Endothelial cell of umbilical vein (primary cell): Measurements from ENCODE around the gene PPM1H.
A peak's percentile ranks its signal among the peaks of the same experiment; 100 is the strongest.

Source experiments
- POLR2A ChIP-seq: IDR thresholded peaks from 2 replicates; pipeline ENCODE4 v1.6.1; 2012; ENCODE audit warnings: low read depth, mild to moderate bottlenecking, control low read depth, low read length
- TF ChIP-seq, protein P1 (sequence below), 2 donors: IDR thresholded peaks; 1 replicate in 1 of 2; 2 replicates in 1 of 2; pipeline ENCODE4 v1.5.1; 2011; ENCODE audit warnings: low read length in 2 of 2, mild to moderate bottlenecking in 2 of 2, moderate library complexity in 2 of 2, control low read depth in 1 of 2, inconsistent platforms in 1 of 2, low read depth in 1 of 2; ENCODE audit not compliant: insufficient read depth in 1 of 2; ENCODE audit errors: extremely low read depth in 1 of 2

DNA sequence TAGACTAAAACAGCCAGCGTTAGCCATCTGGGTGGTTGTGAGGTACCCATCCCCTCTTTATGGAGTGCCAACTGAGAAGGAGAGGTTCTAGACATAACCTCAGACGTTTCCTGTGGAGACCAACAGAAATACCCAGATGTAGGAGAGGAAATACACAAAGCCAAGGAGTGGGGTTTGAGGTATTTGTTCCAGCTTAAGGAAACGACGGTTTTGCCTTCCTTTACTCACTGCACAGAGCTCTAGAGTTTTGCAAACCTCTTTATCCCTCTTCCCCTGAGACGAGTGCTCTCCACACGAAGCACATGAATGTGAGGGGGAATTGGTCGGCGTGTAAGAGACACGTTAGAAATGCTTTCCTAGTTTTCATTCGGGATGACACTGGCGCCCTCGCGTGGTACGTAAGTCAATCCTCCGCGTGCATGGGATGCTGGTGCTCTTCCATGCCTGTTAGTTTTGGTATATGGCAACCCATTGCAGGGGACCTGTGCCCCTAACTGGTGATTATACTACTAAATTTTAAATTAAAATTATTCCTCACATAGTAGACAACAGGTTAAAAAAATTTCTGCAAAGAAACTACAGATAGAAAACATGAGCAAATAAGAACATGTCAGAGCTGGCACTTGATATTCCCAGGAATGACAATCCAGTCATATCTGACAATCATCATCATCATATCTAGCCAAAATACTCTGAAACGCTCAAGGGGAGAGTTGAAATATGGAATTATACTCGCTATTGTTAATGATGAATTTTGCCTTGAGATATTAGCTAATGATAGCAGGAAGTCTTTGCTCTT lies 121.7 kb downstream of the PPM1H start:
- TF ChIP-seq, protein P1, sequence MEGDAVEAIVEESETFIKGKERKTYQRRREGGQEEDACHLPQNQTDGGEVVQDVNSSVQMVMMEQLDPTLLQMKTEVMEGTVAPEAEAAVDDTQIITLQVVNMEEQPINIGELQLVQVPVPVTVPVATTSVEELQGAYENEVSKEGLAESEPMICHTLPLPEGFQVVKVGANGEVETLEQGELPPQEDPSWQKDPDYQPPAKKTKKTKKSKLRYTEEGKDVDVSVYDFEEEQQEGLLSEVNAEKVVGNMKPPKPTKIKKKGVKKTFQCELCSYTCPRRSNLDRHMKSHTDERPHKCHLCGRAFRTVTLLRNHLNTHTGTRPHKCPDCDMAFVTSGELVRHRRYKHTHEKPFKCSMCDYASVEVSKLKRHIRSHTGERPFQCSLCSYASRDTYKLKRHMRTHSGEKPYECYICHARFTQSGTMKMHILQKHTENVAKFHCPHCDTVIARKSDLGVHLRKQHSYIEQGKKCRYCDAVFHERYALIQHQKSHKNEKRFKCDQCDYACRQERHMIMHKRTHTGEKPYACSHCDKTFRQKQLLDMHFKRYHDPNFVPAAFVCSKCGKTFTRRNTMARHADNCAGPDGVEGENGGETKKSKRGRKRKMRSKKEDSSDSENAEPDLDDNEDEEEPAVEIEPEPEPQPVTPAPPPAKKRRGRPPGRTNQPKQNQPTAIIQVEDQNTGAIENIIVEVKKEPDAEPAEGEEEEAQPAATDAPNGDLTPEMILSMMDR (IDR thresholded peaks at IDR 0.05; ENCODE audit: extremely low read depth in 1 of 2, insufficient read depth in 1 of 2, low read depth in 1 of 2, low read length in 2 of 2), result peak; percentile 82 to 90
- no peak for TF ChIP-seq POLR2A
